ENCODE results near the gene AKR1B15. TPM values are rescaled to one million over a fixed set of nuclear protein-coding genes. Genes with fewer than 3 reads are reported as not detected.

AKR1B15 gene
- total RNA-seq, 2 experiments from 2014 or later, result not detected

DNA sequence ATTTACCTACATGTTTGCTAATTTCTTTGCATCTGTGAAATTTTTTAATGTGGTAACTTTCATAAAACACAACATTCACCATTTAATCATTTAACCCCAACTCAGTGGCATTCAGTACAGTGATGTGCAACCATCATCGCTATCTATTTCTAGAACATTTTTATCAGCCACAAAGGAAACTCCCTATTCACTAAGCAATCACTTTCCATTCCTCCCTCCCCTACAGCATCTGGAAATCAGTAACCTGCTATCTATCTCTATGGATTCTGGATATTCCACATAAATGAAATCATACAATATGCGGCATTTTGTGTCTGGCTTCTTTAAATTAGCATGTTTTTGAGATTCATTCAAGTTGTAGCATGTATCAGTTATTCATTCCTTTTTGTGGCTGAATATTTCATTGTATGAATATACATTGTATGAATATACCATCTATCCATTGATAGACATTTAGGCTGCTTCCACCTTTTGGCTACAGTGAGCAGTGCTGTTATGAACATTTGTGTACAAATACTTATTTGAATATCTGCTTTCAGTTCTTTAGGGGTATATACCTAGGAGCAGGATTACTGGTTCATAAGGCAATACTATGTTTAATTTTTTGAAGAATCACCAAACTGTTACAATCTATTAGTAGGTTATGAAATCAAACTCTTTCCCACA, 78.3 kb downstream of the AKR1B15 start:
- CTCF ChIA-PET, result no interaction called here
- no peaks in the 10 kb centered on the region for H3K9me3 Mint-ChIP-seq
- H3K36me3 Mint-ChIP-seq (ENCODE audit: low read depth), result no peaks in the 10 kb centered on the region
- peaks cover 31% of the 10 kb centered on the region for H3K27me3 Mint-ChIP-seq (ENCODE audit: low read depth)
- DNase-seq, result no peak
- no peak overlapping the region for H3K4me3 Mint-ChIP-seq
- H3K4me1 Mint-ChIP-seq (ENCODE audit: low read depth), result no peaks in the 10 kb centered on the region
- intact Hi-C loops (cut with micrococcal nuclease), result no loop called here
- no peak overlapping the region for H3K27ac Mint-ChIP-seq

DNA sequence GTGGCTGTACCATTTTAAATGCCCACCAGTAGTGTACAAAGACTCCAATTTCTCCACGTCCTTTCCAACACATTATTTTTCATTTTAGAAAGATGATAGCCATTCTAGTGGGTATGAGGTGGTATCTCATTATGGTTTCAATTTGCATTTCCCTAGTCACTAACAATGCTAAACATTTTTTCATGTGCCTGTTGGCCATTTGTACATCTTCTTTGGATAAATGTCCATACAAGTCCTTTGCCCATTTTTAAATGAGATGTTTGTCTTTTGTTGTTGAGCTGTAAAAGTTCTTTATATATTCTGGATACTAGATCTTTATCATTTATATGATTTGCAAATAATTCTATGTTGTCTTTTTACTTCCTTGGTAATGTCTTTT, 78.9 kb downstream of the AKR1B15 start:
- Mint-ChIP-seq H3K36me3 (ENCODE audit: low read depth) (no peaks in the 10 kb centered on the region), H3K27me3 (ENCODE audit: low read depth) (peaks cover 28% of the 10 kb centered on the region), H3K27ac (no peak overlapping the region), H3K4me1 (ENCODE audit: low read depth) (no peaks in the 10 kb centered on the region), H3K9me3 (no peaks in the 10 kb centered on the region), H3K4me3 (no peak overlapping the region)
- CTCF ChIA-PET, result no interaction called here
- intact Hi-C loops (cut with micrococcal nuclease), result no loop called here
- no peak for DNase-seq

DNA sequence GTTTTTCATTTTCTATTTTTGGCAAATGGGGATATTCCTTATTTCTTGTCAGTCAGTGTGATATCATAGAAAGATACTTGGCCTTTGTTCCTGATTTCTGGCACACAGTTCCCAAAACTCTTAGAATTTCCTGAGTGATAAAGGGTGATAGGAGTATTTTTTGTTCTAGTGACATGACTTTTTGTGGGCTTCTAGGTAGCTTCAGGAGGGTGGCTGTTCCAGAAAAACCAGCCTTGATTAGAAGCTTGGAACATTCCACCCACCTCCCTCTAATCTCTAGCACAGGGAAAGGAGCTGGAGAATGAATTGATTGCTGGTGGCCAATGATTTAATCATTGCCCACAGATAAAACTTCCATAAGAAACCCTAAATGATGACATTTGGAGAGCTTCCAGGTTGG, 80.5 kb downstream of the AKR1B15 start:
- Mint-ChIP-seq H3K4me1 (ENCODE audit: low read depth) (no peaks in the 10 kb centered on the region), H3K27me3 (ENCODE audit: low read depth) (peaks cover 19% of the 10 kb centered on the region), H3K9me3 (no peaks in the 10 kb centered on the region), H3K4me3 (no peak overlapping the region), H3K36me3 (ENCODE audit: low read depth) (no peaks in the 10 kb centered on the region), H3K27ac (no peak overlapping the region)
- CTCF ChIA-PET, result interaction anchor here (0.6 to 7.5 kb wide), 3 partner anchors 73 to 752 kb away, joined by 3 to 88 read pairs (median 3); no protein-coding TSS in a partner anchor
- DNase-seq, result no peak
- intact Hi-C loops (cut with micrococcal nuclease), result no loop called here

Other genes with a start within 250 kb of the AKR1B15 start
- gene SLC35B4, start 232.2 kb upstream of the AKR1B15 start, total RNA-seq, result 10 to 100 TPM in 1 of 2 experiments, 1 to 10 TPM in 1; 7.9 to 10.3 TPM
- gene AKR1B1, start 90.0 kb upstream of the AKR1B15 start, total RNA-seq, result 100 to 1,000 TPM; 103 to 107 TPM
- gene AKR1B10, start 21.5 kb upstream of the AKR1B15 start, total RNA-seq, result not detected
- gene BPGM, start 97.7 kb downstream of the AKR1B15 start, total RNA-seq, result 10 to 100 TPM; 13.9 to 14.2 TPM
- gene CALD1, start 230.5 kb downstream of the AKR1B15 start, total RNA-seq, result under 1 TPM; 0.42 to 0.62 TPM

Data from activated naive CD4-positive, alpha-beta T cell treated with anti-CD3 and anti-CD28 coated beads for 36 hours (primary cell).